COLO668 (cell line): ENCODE data around the gene NR1H4.
"Not testable (repeated sequence)": the region's sequence is repeated elsewhere in the genome, so short reads cannot be mapped to it uniquely, and the experiment has no call there.

Experiments used
- DNase-seq: peaks from one replicate; lab custom pipeline; 2025; ENCODE audit not compliant: unreplicated experiment; lab: John Stamatoyannopoulos, UW

The NR1H4 gene

DNA sequence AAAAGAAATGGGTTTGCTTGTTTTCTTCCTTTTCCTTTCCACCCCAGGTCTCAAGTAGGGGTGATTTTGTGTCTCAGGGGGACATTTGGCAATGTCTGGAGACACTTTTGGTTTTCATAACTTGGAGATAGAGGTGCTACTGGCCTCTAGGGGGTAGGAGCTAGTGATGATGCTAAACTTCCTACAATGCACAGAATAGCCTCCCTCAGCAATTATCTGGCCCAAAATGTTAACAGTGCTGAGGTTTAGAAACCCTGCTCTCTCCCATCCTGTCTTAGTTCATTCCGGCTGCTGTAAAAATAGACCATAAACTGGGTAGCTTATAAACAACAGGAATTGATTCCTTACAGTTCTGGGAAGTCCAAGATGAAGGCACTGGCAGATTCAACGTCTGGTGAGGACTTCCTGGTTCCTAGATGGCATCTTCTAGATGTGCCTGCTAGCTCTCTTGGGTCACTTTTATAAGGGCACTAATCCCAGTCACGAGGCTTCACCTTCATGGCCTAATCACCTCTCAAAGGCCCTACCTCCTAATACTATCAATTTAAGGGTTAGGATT is 92.4 kb downstream of the NR1H4 start:
- no peak for DNase-seq

DNA sequence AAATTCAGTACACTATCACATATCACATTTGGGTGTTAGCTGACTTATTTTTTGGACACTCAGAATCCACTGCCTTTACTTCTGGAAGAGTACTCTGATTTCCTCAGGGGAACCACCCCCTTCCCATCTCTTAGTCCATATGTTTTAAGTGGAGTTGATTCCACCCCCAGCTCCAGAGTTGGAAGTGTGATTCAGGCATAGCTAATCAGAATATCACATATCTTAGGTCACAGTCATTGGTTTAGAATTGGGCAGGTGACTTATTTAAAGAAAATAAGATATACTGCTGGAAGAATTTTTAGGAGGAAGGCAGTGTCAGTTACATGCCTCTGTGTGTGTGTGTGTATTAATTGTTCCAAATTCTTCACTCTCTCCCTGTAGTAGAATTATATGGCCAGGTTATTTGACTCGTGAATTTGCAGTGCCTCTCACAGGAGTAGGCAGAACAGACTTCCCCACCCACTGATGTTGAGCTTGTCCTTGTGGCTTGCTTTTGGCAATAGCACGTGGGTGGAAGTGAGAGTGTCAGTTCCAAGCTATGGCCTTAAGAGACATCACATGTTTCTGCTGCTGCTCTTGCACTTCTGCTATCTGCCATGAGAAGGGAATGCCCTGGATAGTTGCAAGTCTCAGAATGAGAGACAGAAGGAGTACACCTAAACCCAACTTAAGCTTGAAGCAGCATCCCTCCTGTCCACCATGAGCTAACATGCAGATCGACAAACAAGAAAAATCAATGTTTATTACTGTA is 93.4 kb downstream of the NR1H4 start:
- no peak for DNase-seq

GRCh38 chr12:100567945-100568344 is 94.3 kb downstream of the NR1H4 start:
- DNase-seq, result no peak

DNA sequence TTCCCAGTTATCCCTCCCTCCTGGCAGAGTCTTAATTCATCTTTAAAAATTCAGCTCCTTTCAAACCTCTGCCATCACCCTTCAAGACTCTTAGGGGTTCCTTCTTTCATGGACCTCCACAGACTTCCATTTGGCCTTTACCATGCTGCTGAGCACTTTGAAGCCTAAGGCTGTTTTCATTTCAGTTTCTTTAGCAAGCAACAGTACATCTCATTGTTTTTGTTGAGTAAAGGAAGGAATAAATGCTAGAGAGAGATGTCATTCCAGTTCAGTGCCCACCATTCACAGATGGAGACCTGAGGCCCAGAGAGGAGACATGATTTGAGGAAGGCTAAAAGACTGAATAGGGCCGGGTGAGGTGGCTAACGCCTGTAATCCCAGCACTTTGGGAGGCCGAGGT is 98.5 kb downstream of the NR1H4 start:
- DNase-seq, result no peak

DNA sequence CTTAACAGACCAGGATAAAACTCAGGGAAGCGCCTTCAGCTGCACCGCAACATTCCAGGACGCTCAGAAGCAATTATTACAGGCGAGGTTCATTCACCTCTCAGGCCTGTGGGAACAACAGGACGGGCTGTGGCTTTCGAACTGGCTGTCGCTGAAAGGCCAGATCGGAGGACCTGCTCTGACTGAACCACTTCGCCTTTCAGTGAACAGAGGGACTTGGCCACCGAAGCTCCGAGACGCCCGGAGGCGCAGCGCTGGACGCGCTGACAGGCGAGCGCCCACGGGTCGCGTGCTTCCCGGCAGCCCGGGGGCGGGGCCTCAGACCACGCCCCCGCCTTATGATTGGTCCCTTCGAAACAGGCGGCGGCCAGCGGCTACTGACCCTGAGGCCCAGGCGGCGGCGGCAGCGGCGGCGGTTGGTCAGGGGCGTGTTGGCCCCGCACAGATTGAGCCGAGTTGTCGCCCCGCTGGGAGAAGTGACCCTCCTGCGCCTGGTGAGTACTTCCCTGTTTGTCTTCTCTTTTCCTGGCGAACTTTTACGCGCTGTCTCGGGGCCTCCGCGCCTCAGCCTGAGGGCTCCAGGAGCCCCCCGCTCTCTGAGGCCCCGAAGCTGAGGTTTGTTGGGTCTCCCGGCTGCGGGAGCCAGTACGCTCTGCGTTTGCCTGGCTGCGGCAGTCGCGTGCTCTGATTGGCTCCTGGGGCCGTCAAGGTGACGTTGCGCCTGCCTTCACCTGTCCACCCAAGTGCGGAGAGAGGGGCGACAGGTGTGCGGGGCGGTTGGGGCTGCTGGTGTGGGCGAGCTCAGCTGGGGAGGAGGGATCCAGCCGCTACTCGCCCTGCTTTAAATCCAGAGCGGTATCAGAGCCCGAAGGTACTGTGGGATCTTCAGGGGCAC is 99.9 kb downstream of the NR1H4 start, which contains the start of gene GAS2L3:
Gene GAS2L3 (plus strand): TSS at position 393 of the 895 bp plus-strand sequence. CDS start 21,221 bp downstream, outside the sequence.
- peak; percentile 97 for DNase-seq

DNA sequence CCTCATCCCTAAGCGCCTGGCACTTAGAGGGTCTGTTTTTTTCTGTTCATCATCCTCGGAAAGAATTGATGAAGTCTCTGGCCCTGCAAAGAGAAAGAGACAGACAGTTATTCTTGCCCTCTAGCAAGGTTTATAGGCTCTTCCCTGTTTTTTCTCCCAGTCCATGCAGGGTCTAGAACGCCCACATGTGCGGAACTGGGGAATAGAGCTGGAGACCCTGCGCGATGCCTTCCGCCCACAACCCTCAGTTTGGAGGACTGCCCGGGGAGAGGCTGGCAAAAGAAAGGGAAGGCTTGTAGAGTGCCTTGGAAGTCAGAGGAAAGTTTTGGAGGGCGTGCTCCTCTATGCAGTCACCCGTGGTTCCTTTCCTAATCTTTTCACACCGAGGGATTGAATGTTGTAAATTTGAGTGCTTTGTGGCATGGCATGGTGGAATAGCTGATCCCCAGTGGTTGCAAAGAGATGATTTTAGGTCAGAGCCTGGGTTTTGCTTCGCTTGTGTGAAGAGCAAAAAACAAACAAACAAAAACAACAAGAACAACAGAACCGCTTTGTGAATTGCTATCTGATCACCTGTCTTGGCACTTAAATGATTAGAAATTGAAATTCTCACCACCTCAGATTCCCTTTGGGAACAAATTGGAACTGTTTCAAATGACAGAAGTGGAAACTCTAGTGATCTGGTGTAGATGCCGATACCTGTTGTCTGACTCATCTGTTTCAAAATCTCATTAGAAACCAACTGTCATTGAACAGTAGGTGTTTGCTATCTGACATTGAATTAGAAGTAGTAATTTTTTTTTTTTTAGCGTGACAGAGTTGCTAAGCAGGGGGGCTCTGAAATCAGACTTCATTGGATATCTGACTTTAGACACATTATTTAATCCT is 100.8 kb downstream of the NR1H4 start:
- peak; percentile 39 for DNase-seq

DNA sequence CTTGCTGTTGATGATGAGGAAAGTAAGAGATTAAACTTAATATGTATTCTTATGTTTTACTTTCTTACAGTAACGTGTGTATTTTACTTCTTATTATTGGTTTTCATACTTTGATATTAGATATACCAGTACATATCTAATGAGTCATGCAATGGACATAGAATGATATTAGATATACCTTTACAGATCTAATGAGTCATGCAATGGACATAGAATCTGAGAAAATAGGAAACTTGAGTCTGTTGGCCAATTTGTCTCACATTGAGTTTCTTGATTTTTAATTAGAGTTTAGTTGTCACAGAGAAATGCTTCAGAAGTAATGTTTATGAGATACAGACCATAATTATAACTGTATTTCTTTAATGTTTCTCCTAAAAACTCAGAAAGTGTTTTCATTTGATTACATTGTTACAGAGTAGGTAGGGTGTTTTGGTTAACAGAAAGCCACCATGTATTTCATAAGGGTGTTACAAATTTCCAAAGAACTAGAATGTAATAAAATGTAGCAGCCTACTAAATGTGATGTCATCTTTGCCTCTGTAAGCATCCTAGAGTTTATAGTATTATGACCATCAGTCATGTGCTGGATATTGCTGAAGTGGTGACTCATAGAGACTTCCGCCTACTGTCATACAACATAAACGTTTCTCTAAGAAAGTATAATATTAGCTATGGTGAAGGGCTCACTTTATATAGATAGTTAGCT is 102.8 kb downstream of the NR1H4 start:
- DNase-seq, result peak; percentile 11

DNA sequence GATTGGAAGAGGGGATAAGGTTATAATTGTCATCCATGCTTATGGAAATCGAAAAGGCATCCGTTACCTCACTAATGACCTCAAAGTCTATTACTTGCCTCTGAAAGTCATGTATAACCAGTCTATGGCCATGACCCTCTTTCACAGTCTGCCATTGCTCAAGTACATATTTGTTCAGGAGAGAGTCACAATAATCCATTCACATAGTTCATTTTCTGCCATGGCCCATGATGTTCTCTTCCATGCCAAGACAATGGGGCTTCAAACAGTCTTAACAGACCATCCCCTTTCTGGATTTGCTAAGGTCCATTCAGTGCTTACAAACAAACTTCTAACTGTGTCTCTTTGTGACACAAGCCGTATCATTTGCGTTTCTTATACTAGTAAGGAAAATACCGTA is 105.3 kb downstream of the NR1H4 start:
- DNase-seq, result no peak

DNA sequence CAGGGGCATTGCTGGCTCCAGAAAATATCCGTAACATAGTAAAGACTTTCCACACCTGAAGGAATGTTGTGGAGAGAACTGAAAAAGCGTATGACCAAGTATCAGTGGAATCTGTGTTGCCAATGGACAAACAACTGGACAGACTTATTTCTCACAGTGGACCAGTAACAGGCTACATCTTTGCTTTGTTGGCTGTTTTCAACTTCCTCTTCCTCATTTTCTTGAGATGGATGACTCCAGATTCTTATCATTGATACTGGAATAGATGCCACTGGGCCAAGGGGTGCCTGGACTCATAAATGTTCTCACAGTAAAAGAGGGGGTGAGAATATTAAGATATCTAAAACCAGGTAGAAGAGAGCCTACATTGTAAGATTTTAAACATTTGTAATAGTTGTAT is 106.2 kb downstream of the NR1H4 start:
- DNase-seq, result no peak

- DNase-seq, result no peak
Measured at GRCh38 chr12:100584256-100584655, 110.6 kb downstream of the NR1H4 start.

DNA sequence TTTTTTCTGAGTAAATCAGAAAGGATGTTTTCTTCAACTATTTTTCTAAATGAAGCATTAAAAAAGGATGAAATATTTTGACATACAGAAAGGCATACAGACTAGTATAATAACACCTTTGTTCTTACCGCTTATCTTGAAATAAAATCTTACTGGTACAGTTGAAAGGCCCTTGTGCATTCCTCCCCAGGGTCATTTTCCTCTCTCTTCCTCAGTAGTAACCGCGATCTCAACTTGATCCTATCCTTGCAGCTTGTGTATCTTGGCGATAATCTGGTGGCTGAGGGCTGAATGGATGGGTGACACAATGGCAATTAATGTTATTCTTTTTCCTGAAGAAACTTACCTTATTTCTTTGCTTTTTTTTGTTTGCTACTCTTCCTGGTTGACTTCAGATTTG is 118.3 kb downstream of the NR1H4 start:
- DNase-seq, result no peak

DNA sequence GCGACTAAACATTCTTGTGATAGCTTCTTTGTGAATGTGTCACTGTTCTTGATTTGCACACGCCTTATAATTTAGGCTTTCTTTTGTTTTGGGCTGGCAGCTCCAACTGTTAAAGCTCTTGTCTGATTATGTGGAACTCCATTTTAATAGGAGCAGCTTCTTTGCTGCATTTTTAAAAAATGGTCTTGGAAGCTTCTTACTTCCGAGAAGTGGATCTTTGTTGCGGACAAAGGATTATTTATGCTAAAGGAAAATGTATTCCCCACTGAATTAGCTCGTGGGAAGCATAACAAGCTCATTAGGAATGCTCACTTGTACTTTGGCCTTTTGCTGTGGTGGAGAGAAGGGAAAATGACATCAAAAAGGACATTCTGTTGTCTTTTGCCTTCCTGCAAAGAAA is 119.8 kb downstream of the NR1H4 start:
- no peak for DNase-seq

DNA sequence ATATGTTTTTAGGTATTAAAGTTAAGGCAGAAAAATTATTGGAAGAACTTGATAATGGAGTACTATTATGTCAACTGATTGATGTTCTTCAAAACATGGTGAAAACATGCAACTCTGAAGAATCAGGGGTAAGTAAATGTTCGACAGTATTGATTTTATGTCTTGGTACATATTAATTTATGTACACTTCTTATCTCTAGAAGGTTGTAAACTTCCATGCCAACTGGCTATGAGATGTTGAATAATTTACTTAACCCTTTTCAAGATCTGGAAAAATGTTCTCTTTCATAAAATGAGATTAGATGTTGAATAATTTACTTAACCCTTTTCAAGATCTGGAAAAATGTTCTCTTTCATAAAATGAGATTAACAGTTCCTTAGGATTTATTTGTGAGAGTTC is 128.0 kb downstream of the NR1H4 start:
- no peak for DNase-seq

- not testable (repeated sequence) for DNase-seq
Measured at GRCh38 chr12:100602997-100603396, 129.3 kb downstream of the NR1H4 start.

- no peak for DNase-seq
Measured at GRCh38 chr12:100608776-100609175, 135.1 kb downstream of the NR1H4 start.

DNA sequence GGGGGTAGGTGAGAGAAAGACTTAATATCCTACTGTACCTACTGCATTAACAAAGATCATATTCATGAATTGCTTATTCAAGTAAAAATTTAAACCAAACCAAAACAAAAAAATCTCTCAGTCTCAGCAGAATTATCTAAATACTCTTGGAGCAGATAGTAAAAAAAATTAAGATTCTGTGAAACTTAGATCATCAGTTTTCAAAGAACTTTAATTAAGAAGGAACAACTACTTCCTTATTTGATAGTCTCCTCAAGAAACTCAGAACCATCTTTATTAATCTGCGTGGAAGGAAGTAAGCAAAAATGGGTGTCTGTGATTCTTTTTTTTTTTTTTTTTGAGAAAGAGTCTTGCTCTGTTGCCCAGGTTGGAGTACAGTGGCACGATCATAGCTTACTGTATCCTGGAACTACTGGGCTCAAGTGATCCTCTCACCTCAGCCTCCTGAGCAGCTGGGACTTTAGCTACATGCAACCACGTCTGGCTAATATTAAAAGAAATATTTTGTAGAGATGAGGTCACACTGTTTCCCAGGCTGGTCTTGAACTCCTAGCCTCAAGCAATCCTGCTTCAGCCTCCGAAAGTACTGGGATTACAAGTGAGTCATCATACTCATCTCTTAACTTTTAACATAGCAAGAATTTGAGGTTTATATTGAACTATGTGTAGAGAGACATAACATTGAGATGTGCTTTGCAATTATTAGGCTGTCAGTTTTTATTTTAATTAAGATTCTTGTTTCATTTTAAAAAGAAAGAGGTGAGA is 137.2 kb downstream of the NR1H4 start:
- DNase-seq, result no peak

GRCh38 chr12:100612606-100613005 is 138.9 kb downstream of the NR1H4 start:
- DNase-seq, result no peak
